GM13976 (cell line): ENCODE results near the gene GRK5.

ENCODE experiments used
- DNase-seq: peaks from one replicate; pipeline ENCODE4 v3.0.0; 2012; ENCODE audit warnings: low spot score
- CTCF ChIP-seq: IDR thresholded peaks from 2 replicates; pipeline ENCODE4 v1.5.1; 2012; ENCODE audit warnings: borderline replicate concordance, mild to moderate bottlenecking; ENCODE audit not compliant: insufficient read depth; ENCODE audit errors: extremely low read depth, missing control alignments, control extremely low read depth
- in situ Hi-C: fragments of 300-500 bp; cut with MboI; formaldehyde crosslinking; loops from one replicate; pipeline ENCODE4 v1.12.0; 2022; ENCODE audit warnings: low sequenced_read_pairs, mixed read lengths, inconsistent platforms; ENCODE audit not compliant: unreplicated experiment

GRK5 gene

GRCh38 chr10:119489991-119490326 lies 282.6 kb downstream of the GRK5 start:
- no peak for DNase-seq
- in situ Hi-C loops, result no loop called here
- TF ChIP-seq CTCF, result no peak

GRCh38 chr10:119491966-119492757 lies 284.8 kb downstream of the GRK5 start:
- no peak for DNase-seq
- TF ChIP-seq CTCF, result no peak
- in situ Hi-C loops, result no loop called here

- no peak for DNase-seq
- in situ Hi-C loops, result no loop called here
- TF ChIP-seq CTCF, result no peak
Measured at GRCh38 chr10:119493155-119493554, 285.8 kb downstream of the GRK5 start.

- no peak for TF ChIP-seq CTCF
- in situ Hi-C loops, result no loop called here
Measured at GRCh38 chr10:119494236-119495020, 287.1 kb downstream of the GRK5 start.

GRCh38 chr10:119495021-119495505 lies 287.7 kb downstream of the GRK5 start:
- in situ Hi-C loops, result no loop called here
- TF ChIP-seq CTCF, result no peak
- DNase-seq, result no peak

More at GRCh38 chr10:119494236-119495020, 287.1 kb downstream of the GRK5 start:
- DNase-seq, result no peak

GRCh38 chr10:119495545-119495944 lies 288.2 kb downstream of the GRK5 start:
- no peak for DNase-seq
- TF ChIP-seq CTCF, result no peak
- in situ Hi-C loops, result no loop called here
